HEK293 (cell line): ENCODE data around the gene FOXP1.

Experiments
- CTCF ChIA-PET: fragments of 350-600 bp; formaldehyde crosslinking; extraction: SDS; loops from one replicate; lab custom pipeline; 2021; ENCODE audit warnings: antibody characterized with exemption; lab: Yijun Ruan, JAX
- POLR2A ChIA-PET: fragments of 300-600 bp; formaldehyde crosslinking; extraction: SDS; loops from one replicate; lab custom pipeline; 2020; ENCODE audit warnings: antibody characterized with exemption, inconsistent platforms; lab: Yijun Ruan, JAX
- H3K27ac ChIP-seq: fragments of 200-500 bp; sonication (Bioruptor generic); 2 replicates; pipeline ENCODE4 v1.5.1; 2014; ENCODE audit warnings: low read depth, low read length, control low read depth, inconsistent platforms; ENCODE audit errors: extremely low read depth
- H3K36me3 ChIP-seq, 2 experiments: fragments of 200-500 bp in 1 of 2; sonication (Bioruptor generic) in 1 of 2; 1 replicate in 1 of 2; 2 replicates in 1 of 2; pipeline ENCODE4 v1.5.1; 2014 to 2017; ENCODE audit warnings: inconsistent platforms in 2 of 2, low read length in 2 of 2; ENCODE audit not compliant: control insufficient read depth in 2 of 2, insufficient read depth in 1 of 2
- H3K4me1 ChIP-seq: fragments of 200-500 bp; sonication (Bioruptor generic); 2 replicates; pipeline ENCODE4 v1.5.1; 2014; ENCODE audit warnings: mild to moderate bottlenecking, low read length, inconsistent platforms; ENCODE audit not compliant: control insufficient read depth, insufficient read depth
- H3K4me3 ChIP-seq: 2 replicates; pipeline ENCODE4 v1.5.1; 2011; ENCODE audit warnings: low read depth, mild to moderate bottlenecking, control low read depth, low read length, moderate library complexity
- H3K9me3 ChIP-seq: fragments of 200-500 bp; sonication (Bioruptor generic); 2 replicates; pipeline ENCODE4 v1.5.1; 2014; ENCODE audit warnings: low read depth, low read length, inconsistent platforms; ENCODE audit not compliant: control insufficient read depth, insufficient read depth
- GLIS1 ChIP-seq: fragments of 450-650 bp; formaldehyde crosslinking; IDR thresholded peaks from 2 replicates; pipeline ENCODE4 v1.5.1; 2016; ENCODE audit warnings: missing biosample characterization, missing genetic modification characterization
- GLIS2 ChIP-seq: fragments of 450-650 bp; formaldehyde crosslinking; IDR thresholded peaks from 2 replicates; pipeline ENCODE4 v1.5.1; 2016; ENCODE audit warnings: missing biosample characterization, missing genetic modification characterization
- KLF17 ChIP-seq: fragments of 450-650 bp; formaldehyde crosslinking; IDR thresholded peaks from 2 replicates; pipeline ENCODE4 v1.5.1; 2016; ENCODE audit warnings: missing biosample characterization, missing genetic modification characterization
- KLF7 ChIP-seq: fragments of 450-650 bp; formaldehyde crosslinking; IDR thresholded peaks from 2 replicates; pipeline ENCODE4 v1.5.1; 2016; ENCODE audit warnings: missing biosample characterization, missing genetic modification characterization, borderline replicate concordance
- MZF1 ChIP-seq: fragments of 450-650 bp; formaldehyde crosslinking; IDR thresholded peaks from 2 replicates; pipeline ENCODE4 v1.5.1; 2017; ENCODE audit warnings: missing biosample characterization, missing genetic modification characterization, borderline replicate concordance
- PRDM2 ChIP-seq: fragments of 450-650 bp; formaldehyde crosslinking; IDR thresholded peaks from 2 replicates; pipeline ENCODE4 v1.5.1; 2016; ENCODE audit warnings: missing biosample characterization, missing genetic modification characterization, borderline replicate concordance
- SETDB1 ChIP-seq: IDR thresholded peaks from one replicate; pipeline ENCODE4 v1.6.1; 2017; ENCODE audit warnings: mild to moderate bottlenecking, low read length, moderate library complexity, mixed read lengths; ENCODE audit not compliant: insufficient read length
- SP2 ChIP-seq: fragments of 450-650 bp; formaldehyde crosslinking; IDR thresholded peaks from 2 replicates; pipeline ENCODE4 v1.5.1; 2016; ENCODE audit warnings: missing biosample characterization, missing genetic modification characterization
- ZBTB21 ChIP-seq: fragments of 450-650 bp; formaldehyde crosslinking; IDR thresholded peaks from 2 replicates; pipeline ENCODE4 v1.5.1; 2017; ENCODE audit warnings: missing biosample characterization, missing genetic modification characterization
- ZNF138 ChIP-seq: fragments of 450-650 bp; formaldehyde crosslinking; IDR thresholded peaks from 2 replicates; pipeline ENCODE4 v1.5.1; 2016; ENCODE audit warnings: missing biosample characterization, missing genetic modification characterization, borderline replicate concordance
- ZNF223 ChIP-seq: fragments of 450-650 bp; formaldehyde crosslinking; IDR thresholded peaks from 2 replicates; pipeline ENCODE4 v1.5.1; 2016; ENCODE audit warnings: missing biosample characterization, missing genetic modification characterization
- ZNF23 ChIP-seq: fragments of 450-650 bp; formaldehyde crosslinking; IDR thresholded peaks from 2 replicates; pipeline ENCODE4 v1.5.1; 2016; ENCODE audit warnings: missing biosample characterization, missing genetic modification characterization, borderline replicate concordance
- ZNF239 ChIP-seq: fragments of 450-650 bp; formaldehyde crosslinking; IDR thresholded peaks from 2 replicates; pipeline ENCODE4 v1.5.1; 2016; ENCODE audit warnings: missing biosample characterization, missing genetic modification characterization
- ZNF24 ChIP-seq: fragments of 450-650 bp; formaldehyde crosslinking; IDR thresholded peaks from 2 replicates; pipeline ENCODE4 v1.5.1; 2016; ENCODE audit warnings: missing biosample characterization, missing genetic modification characterization
- ZNF473 ChIP-seq: fragments of 450-650 bp; formaldehyde crosslinking; IDR thresholded peaks from 2 replicates; pipeline ENCODE4 v1.5.1; 2017; ENCODE audit warnings: missing biosample characterization, missing genetic modification characterization
- ZNF518A ChIP-seq: fragments of 450-650 bp; formaldehyde crosslinking; conservative IDR thresholded peaks from 2 replicates; pipeline ENCODE4 v1.5.1; 2016; ENCODE audit warnings: low read depth, missing biosample characterization, missing genetic modification characterization
- ZNF544 ChIP-seq: fragments of 450-650 bp; formaldehyde crosslinking; IDR thresholded peaks from 2 replicates; pipeline ENCODE4 v1.5.0; 2017; ENCODE audit warnings: missing biosample characterization, missing genetic modification characterization
- ZNF555 ChIP-seq: fragments of 450-650 bp; formaldehyde crosslinking; conservative IDR thresholded peaks from 2 replicates; pipeline ENCODE4 v1.5.1; 2017; ENCODE audit warnings: missing biosample characterization, mild to moderate bottlenecking, missing genetic modification characterization, inconsistent platforms
- ZNF580 ChIP-seq: fragments of 450-650 bp; formaldehyde crosslinking; IDR thresholded peaks from 2 replicates; pipeline ENCODE4 v1.5.1; 2016; ENCODE audit warnings: missing biosample characterization, missing genetic modification characterization
- ZNF76 ChIP-seq: fragments of 450-650 bp; formaldehyde crosslinking; IDR thresholded peaks from 2 replicates; pipeline ENCODE4; 2016; ENCODE audit warnings: low read depth, missing biosample characterization, missing genetic modification characterization, borderline replicate concordance
- ZNF777 ChIP-seq: fragments of 450-650 bp; formaldehyde crosslinking; IDR thresholded peaks from 2 replicates; pipeline ENCODE4 v1.5.1; 2017; ENCODE audit warnings: missing biosample characterization, missing genetic modification characterization, borderline replicate concordance
- ZSCAN16 ChIP-seq: fragments of 450-650 bp; formaldehyde crosslinking; IDR thresholded peaks from 2 replicates; pipeline ENCODE4 v1.5.1; 2016; ENCODE audit warnings: missing biosample characterization, missing genetic modification characterization
- ZXDB ChIP-seq: fragments of 450-650 bp; formaldehyde crosslinking; IDR thresholded peaks from 2 replicates; pipeline ENCODE4 v1.5.1; 2016; ENCODE audit warnings: missing biosample characterization, missing genetic modification characterization

Gene FOXP1

GRCh38 chr3:71575433-71575832 is 8.1 kb downstream of the FOXP1 start (continued):
- TF ChIP-seq ZNF518A, result no peak
- TF ChIP-seq ZXDB (tag by site-specific recombination), result no peak
- TF ChIP-seq ZSCAN16, result no peak
- no peak for TF ChIP-seq ZNF223
- no peak for TF ChIP-seq MZF1 (tag by site-specific recombination)
- no peak for TF ChIP-seq ZNF544 (tag by site-specific recombination)
- TF ChIP-seq, all 188 proteins: peak for 0

- H3K4me1 ChIP-seq, result peaks cover 5% of the 10 kb centered on the region; the same call in 1 of the 2 replicates
- TF ChIP-seq ZBTB21 (tag by site-specific recombination), result no peak
- no peak for TF ChIP-seq ZNF23 (tag by site-specific recombination)
- no peak for TF ChIP-seq GLIS1 (tag by site-specific recombination)
- TF ChIP-seq ZNF24 (tag by site-specific recombination), result no peak
- no peak for TF ChIP-seq SP2 (tag by site-specific recombination)
- no peak for TF ChIP-seq ZNF777 (tag by site-specific recombination)
- TF ChIP-seq ZNF239 (tag by site-specific recombination), result no peak
- no peak for TF ChIP-seq ZNF473 (tag by site-specific recombination)
- no peak for TF ChIP-seq PRDM2
- no peak for TF ChIP-seq KLF17 (tag by site-specific recombination)
- no peak for TF ChIP-seq ZNF555
- TF ChIP-seq KLF7, result no peak
- TF ChIP-seq ZNF76, result no peak
- TF ChIP-seq ZNF580 (tag by site-specific recombination), result no peak
- TF ChIP-seq SETDB1, result no peak
- no peak for TF ChIP-seq ZNF138 (tag by site-specific recombination)
- TF ChIP-seq GLIS2 (tag by site-specific recombination), result no peak
- H3K9me3 ChIP-seq, result no peaks in the 10 kb centered on the region
- no peak overlapping the region for H3K4me3 ChIP-seq
- peaks cover 0 to 19% of the 10 kb centered on the region in 2 experiments; a peak in 1 of 3 replicates for H3K36me3 ChIP-seq
- no peak overlapping the region for H3K27ac ChIP-seq
- POLR2A ChIA-PET, result interaction anchor here (0.5 kb wide), 1 partner anchor 132 kb away, joined by 6 read pairs; no protein-coding TSS in a partner anchor
- CTCF ChIA-PET, result no interaction called here
Observed at GRCh38 chr3:71573181-71573580, 10.3 kb downstream of the FOXP1 start.
